Parathyroid adenoma (tissue), 2 donors: ENCODE data around the gene TEKT4.

Experiments used
- H2AFZ ChIP-seq: fragments of 300-600 bp; sonication (generic); one replicate; pipeline ENCODE4 v1.7.0; 2017; ENCODE audit warnings: antibody characterized with exemption, mild to moderate bottlenecking
- H3K27ac ChIP-seq: fragments of 300-600 bp; sonication (generic); one replicate; pipeline ENCODE4 v1.7.0; 2017
- H3K27me3 ChIP-seq: fragments of 300-600 bp; sonication (generic); one replicate; pipeline ENCODE4 v1.7.0; 2017; ENCODE audit warnings: low read length; ENCODE audit not compliant: control insufficient read depth, insufficient read depth
- H3K36me3 ChIP-seq: fragments of 300-600 bp; sonication (generic); one replicate; pipeline ENCODE4 v1.7.0; 2017; ENCODE audit warnings: low read length; ENCODE audit not compliant: control insufficient read depth, insufficient read depth
- H3K4me1 ChIP-seq: fragments of 300-600 bp; sonication (generic); one replicate; pipeline ENCODE4 v1.7.0; 2017; ENCODE audit warnings: control low read depth
- H3K4me2 ChIP-seq: fragments of 300-600 bp; sonication (generic); one replicate; pipeline ENCODE4 v1.7.0; 2017; ENCODE audit warnings: low read length
- H3K4me3 ChIP-seq: fragments of 300-600 bp; sonication (generic); one replicate; pipeline ENCODE4 v1.7.0; 2017; ENCODE audit warnings: low read depth, low read length
- H3K79me2 ChIP-seq: fragments of 300-600 bp; sonication (generic); one replicate; pipeline ENCODE4 v1.7.0; 2017; ENCODE audit warnings: control low read depth
- H3K9ac ChIP-seq: fragments of 300-600 bp; sonication (generic); one replicate; pipeline ENCODE4 v1.7.0; 2017; ENCODE audit warnings: mild to moderate bottlenecking
- H3K9me3 ChIP-seq: fragments of 300-600 bp; sonication (generic); one replicate; pipeline ENCODE4 v1.7.0; 2017; ENCODE audit warnings: low read length; ENCODE audit not compliant: control insufficient read depth
- TF ChIP-seq, protein P1 (sequence below): fragments of 300-600 bp; sonication (generic); IDR thresholded peaks from one replicate; pipeline ENCODE4 v1.7.0; 2017; ENCODE audit warnings: antibody characterized with exemption, mild to moderate bottlenecking
- donor health status: primary hyperparathyroidism.

Gene TEKT4

DNA sequence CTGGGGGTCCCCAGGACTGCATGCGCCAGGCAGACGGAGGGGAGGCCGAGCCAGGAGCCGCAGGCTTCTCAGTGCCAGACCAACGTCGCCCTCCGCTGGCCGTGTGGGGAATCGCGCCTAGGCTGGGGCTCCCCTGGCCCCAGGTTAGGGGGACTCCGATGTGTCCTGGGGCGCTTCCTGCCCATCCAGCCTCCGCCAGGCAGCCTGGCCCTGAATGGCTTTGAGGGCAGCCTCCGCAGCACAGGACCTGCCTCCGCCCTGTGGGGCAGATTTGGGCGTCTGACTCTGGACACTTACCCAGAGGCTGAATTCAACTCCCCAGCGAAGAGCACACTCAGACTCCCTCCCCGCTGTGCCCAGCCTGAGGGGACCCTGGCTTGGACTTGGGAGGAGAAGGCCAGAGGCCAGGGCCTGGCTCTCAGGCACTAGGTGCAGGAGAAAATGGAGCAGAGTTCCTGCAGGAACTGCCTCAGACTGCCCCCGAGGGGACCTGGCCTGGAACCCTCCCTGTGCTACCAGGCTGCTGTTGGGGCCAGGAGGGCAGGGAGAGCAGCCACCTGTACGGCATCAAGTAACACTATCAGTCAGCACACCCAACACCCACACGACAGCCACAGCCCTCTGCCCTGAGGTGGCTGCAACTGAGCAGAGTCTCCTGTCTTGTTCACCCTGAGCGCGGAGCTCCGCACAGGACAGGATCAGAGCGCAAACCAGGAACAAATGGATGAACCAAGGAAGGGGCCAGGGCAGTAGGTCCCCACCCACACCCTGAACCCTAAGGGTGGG lies 597 bp upstream of the TEKT4 start:
- Histone ChIP-seq H3K9me3 (no peaks in the 10 kb centered on the region), H3K9ac (no peak overlapping the region), H3K4me3 (peak overlapping the region; percentile 11), H3K36me3 (no peaks in the 10 kb centered on the region), H3K4me2 (peak overlapping the region; percentile 57), H3K27me3 (no peaks in the 10 kb centered on the region), H3K4me1 (no peaks in the 10 kb centered on the region), H3K27ac (no peak overlapping the region), H2AFZ (peak overlapping the region; percentile 64), H3K79me2 (no peaks in the 10 kb centered on the region)
- TF ChIP-seq, protein P1, sequence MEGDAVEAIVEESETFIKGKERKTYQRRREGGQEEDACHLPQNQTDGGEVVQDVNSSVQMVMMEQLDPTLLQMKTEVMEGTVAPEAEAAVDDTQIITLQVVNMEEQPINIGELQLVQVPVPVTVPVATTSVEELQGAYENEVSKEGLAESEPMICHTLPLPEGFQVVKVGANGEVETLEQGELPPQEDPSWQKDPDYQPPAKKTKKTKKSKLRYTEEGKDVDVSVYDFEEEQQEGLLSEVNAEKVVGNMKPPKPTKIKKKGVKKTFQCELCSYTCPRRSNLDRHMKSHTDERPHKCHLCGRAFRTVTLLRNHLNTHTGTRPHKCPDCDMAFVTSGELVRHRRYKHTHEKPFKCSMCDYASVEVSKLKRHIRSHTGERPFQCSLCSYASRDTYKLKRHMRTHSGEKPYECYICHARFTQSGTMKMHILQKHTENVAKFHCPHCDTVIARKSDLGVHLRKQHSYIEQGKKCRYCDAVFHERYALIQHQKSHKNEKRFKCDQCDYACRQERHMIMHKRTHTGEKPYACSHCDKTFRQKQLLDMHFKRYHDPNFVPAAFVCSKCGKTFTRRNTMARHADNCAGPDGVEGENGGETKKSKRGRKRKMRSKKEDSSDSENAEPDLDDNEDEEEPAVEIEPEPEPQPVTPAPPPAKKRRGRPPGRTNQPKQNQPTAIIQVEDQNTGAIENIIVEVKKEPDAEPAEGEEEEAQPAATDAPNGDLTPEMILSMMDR = peak; percentile 39

DNA sequence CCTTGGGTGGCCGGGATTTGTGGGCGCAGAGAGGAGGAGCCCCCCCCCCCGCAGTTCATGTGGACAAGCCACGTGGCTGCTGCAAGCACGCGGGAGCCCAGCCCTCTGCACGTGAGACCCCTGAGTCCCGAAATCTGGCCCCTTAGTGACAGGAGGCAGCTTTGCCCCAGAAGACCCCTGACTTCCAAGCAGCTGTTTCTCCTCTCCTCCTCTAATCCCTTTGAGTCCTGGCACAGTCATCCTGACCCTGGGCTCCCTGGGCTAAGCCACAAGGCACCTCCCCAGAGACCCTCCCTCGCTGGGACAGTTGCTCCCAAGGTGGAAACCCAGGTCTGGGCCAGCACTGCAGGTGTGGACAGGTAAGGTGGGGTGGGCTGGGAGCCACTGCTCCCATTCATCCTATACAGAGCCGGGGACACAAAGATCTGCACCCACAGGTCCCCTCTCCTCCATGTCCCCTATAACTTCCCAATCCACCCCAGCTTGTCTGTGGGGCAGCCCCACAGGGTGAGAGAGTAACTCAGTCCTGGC lies 923 bp downstream of the TEKT4 start:
- Histone ChIP-seq H3K27me3 (no peaks in the 10 kb centered on the region), H3K4me1 (no peaks in the 10 kb centered on the region), H3K36me3 (no peaks in the 10 kb centered on the region), H3K9me3 (no peaks in the 10 kb centered on the region), H3K4me3 (no peak overlapping the region), H3K4me2 (no peak overlapping the region), H3K27ac (no peak overlapping the region), H3K79me2 (no peaks in the 10 kb centered on the region), H2AFZ (no peak overlapping the region), H3K9ac (no peak overlapping the region)
- TF ChIP-seq, protein P1 = no peak

DNA sequence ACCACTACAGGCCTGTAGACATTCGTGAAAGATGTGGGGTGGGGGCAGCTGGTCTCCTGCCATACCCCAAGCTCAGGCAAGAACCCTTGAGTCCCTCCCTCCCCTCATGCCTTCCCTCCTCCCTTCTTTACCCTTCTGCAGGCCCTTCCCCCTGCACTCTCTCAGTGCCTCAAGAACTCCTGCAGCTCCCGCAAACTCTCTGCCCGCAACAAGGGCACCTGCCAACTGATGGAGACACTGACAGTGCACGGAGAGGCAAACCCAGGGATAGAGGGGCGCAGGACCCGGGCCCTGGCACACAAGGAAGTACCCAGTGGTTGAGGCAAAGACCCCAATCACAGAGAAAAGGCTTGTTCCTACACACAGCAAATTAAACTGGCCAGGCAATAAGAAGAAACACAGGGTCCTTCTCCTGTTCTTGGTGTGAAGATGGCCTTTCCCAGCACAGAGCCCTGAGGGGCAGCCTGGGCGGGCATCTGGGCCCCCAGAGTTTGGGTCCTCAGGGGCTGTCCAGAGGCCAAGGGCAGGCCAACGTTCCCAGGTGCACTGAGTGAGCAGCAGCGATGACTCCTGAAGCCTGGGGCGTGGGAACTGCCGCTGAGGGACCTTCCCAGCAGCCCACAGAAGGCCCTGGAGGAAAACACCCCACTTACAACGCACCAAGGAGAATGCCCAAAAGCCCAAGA lies 1.6 kb downstream of the TEKT4 start:
- H3K9ac ChIP-seq = no peak overlapping the region
- H2AFZ ChIP-seq = no peak overlapping the region
- no peak overlapping the region for H3K4me2 ChIP-seq
- H3K36me3 ChIP-seq = no peaks in the 10 kb centered on the region
- H3K4me3 ChIP-seq = no peak overlapping the region
- no peaks in the 10 kb centered on the region for H3K4me1 ChIP-seq
- H3K9me3 ChIP-seq = no peaks in the 10 kb centered on the region
- no peaks in the 10 kb centered on the region for H3K27me3 ChIP-seq
- H3K79me2 ChIP-seq = no peaks in the 10 kb centered on the region
- no peak overlapping the region for H3K27ac ChIP-seq
- TF ChIP-seq, protein P1 = no peak

DNA sequence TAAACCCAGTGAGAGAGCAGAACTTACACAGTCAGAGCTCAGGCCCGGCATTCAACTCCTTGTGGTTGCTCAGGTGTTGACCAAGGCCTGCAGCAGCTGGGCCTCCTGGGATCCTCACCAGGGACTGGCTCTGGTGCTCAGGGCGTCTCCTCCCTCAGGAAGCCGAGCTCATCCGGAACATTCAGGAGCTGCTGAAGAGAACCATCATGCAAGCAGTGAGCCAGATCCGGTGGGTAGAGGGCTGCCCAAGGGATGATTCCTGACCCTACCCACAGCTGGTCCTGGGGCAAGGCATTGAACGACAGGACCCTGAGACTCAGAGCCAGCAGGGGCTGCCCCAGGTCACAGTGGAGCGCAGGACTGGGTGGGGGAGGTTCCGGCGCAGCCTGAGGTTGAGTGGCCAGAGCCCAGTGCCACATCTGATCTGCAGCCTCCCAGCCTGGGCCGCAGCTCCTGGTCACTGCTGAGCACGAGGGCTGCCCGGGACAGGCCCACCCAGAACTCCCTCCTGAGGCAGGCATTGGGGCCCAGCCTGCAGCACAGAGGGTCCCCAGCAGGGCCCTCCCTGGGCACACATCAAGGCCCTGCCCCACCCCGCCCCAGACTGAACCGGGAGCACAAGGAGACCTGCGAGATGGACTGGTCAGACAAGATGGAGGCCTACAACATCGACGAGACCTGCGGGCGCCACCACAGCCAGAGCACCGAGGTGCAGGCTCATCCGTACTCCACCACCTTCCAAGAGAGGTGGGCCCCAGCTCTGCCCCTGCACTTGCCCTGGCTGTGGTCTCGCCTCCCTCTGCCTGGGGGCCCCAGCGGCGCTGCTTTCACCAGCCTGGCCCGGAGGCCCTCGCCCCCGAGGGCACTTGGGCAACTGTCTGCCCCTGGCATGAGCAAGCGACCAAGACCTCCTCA lies 2.4 kb downstream of the TEKT4 start:
- no peaks in the 10 kb centered on the region for H3K9me3 ChIP-seq
- no peak overlapping the region for H3K9ac ChIP-seq
- no peak overlapping the region for H3K4me3 ChIP-seq
- H3K27ac ChIP-seq = no peak overlapping the region
- TF ChIP-seq, protein P1 = no peak
- no peak overlapping the region for H2AFZ ChIP-seq
- H3K4me1 ChIP-seq = no peaks in the 10 kb centered on the region
- H3K79me2 ChIP-seq = no peaks in the 10 kb centered on the region
- no peaks in the 10 kb centered on the region for H3K36me3 ChIP-seq
- no peak overlapping the region for H3K4me2 ChIP-seq
- H3K27me3 ChIP-seq = no peaks in the 10 kb centered on the region
